ENCODE data around the gene IGFBP5. TPM values are rescaled to one million over a fixed set of nuclear protein-coding genes. Genes with fewer than 3 reads are reported as not detected.

IGFBP5 gene
- total and polyA plus RNA-seq, 2 donors (not counting 3 experiments of a cell fraction or from before 2014, with no cell fraction given) = 0.06 TPM; not detected in 1

DNA sequence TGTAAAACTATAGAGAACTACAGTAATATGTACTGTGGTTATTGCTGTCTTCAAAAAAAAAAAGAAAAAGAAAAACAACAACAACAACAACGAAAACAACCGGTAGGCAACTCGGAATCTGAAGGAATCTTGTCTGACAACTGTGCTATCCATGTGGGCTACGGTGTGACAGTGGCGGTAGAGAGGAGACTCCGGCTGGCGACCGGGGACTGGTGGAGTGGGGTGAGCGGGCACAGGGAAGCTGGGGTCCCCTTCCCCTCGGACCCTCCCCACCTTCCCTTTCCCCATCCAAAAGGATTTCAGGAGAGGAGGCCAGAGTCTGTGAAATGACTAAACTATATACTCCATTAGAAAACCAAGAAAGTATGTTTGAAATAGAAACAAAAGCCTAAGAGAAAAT is 22.9 kb downstream of the IGFBP5 start:
- ChIA-PET POLR2A (no interaction called here), CTCF (interaction anchor here (2.0 kb wide), 1 partner anchor 153 kb away, joined by 12 read pairs; no protein-coding TSS in a partner anchor)
- DNase-seq (ENCODE audit: low read depth, low spot score) (no peak), FAIRE-seq (no peak)
- Histone ChIP-seq H3K9ac (replicated peaks; ENCODE audit: extremely low read depth, insufficient read depth, low read length) (no peak overlapping the region), H3K4me3 (replicated peaks in 1 of 3; ENCODE audit: insufficient read depth in 1 of 3, low read depth in 1 of 3, low read length in 3 of 3) (no peak overlapping the region), H3K36me3 (ENCODE audit: control insufficient read depth in 2 of 2, extremely low read depth in 1 of 2, insufficient read depth in 2 of 2, low read length in 2 of 2) (no peaks in the 10 kb centered on the region), H3K27ac (ENCODE audit: insufficient read depth, low read depth, low read length) (no peak overlapping the region), H3K79me2 (ENCODE audit: control insufficient read depth, insufficient read depth, low read length) (no peaks in the 10 kb centered on the region), H4K20me1 (replicated peaks; ENCODE audit: control insufficient read depth, extremely low read depth, insufficient read depth, low read length) (no peaks in the 10 kb centered on the region), H2AFZ (ENCODE audit: low read depth, low read length) (no peak overlapping the region), H3K27me3 (ENCODE audit: control insufficient read depth in 2 of 2, insufficient read depth in 2 of 2, low read length in 2 of 2) (peaks cover 0 to 12% of the 10 kb centered on the region in 2 experiments), H3K4me1 (ENCODE audit: control insufficient read depth, extremely low read depth, insufficient read depth, low read length) (no peaks in the 10 kb centered on the region), H3K9me1 (replicated peaks; ENCODE audit: control insufficient read depth, extremely low read depth, insufficient read depth, low read length) (no peaks in the 10 kb centered on the region), H3K4me2 (ENCODE audit: insufficient read depth, low read length) (no peak overlapping the region), H3K9me3 (replicated peaks; ENCODE audit: control insufficient read depth, insufficient read depth, low read length) (no peaks in the 10 kb centered on the region)
- intact Hi-C loops (cut with micrococcal nuclease) (no loop called here), dilution Hi-C loops (cut with MboI; ENCODE audit: extremely low pct_ligation_motif_present, low sequenced_read_pairs) (no loop called here)
- BruUV-seq (replicated peaks) = no TSS peak
- no peak for TF ChIP-seq POLR2AphosphoS5 (IDR thresholded peaks at IDR 0.05; ENCODE audit: insufficient read depth, low read depth, low read length)
- TF ChIP-seq, protein P1, sequence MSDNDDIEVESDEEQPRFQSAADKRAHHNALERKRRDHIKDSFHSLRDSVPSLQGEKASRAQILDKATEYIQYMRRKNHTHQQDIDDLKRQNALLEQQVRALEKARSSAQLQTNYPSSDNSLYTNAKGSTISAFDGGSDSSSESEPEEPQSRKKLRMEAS (IDR thresholded peaks at IDR 0.05; ENCODE audit: insufficient read depth, insufficient read length) = no peak
- TF ChIP-seq, protein P2, sequence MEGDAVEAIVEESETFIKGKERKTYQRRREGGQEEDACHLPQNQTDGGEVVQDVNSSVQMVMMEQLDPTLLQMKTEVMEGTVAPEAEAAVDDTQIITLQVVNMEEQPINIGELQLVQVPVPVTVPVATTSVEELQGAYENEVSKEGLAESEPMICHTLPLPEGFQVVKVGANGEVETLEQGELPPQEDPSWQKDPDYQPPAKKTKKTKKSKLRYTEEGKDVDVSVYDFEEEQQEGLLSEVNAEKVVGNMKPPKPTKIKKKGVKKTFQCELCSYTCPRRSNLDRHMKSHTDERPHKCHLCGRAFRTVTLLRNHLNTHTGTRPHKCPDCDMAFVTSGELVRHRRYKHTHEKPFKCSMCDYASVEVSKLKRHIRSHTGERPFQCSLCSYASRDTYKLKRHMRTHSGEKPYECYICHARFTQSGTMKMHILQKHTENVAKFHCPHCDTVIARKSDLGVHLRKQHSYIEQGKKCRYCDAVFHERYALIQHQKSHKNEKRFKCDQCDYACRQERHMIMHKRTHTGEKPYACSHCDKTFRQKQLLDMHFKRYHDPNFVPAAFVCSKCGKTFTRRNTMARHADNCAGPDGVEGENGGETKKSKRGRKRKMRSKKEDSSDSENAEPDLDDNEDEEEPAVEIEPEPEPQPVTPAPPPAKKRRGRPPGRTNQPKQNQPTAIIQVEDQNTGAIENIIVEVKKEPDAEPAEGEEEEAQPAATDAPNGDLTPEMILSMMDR (IDR thresholded peaks at IDR 0.05; ENCODE audit: extremely low read depth in 1 of 2, insufficient read depth in 1 of 2, low read depth in 1 of 2, low read length in 2 of 2) = no peak
- no peak for TF ChIP-seq GATA2 (IDR thresholded peaks at IDR 0.05; ENCODE audit: insufficient read depth, insufficient read length, low read depth, low read length)
- TF ChIP-seq MYC (IDR thresholded peaks at IDR 0.05; ENCODE audit: low read depth, low read length) = no peak
- no peak for TF ChIP-seq EZH2 (IDR thresholded peaks at IDR 0.05; ENCODE audit: borderline replicate concordance, low read depth, low read length, severe bottlenecking)
- TF ChIP-seq FOS (IDR thresholded peaks at IDR 0.05; ENCODE audit: borderline replicate concordance, insufficient read depth, low read length) = no peak
- TF ChIP-seq POLR2A (IDR thresholded peaks at IDR 0.05; ENCODE audit: low read depth, low read length) = no peak
- no peak for TF ChIP-seq JUN (IDR thresholded peaks at IDR 0.05; ENCODE audit: borderline replicate concordance, insufficient read depth, insufficient read length, low read depth)
